Sigmoid colon (tissue), 7 donors: ENCODE data around the gene TTI1. TPM values are rescaled to one million over a fixed set of nuclear protein-coding genes. Genes with fewer than 3 reads are reported as not detected.

ENCODE experiments used
- DNase-seq: peaks from one replicate; pipeline ENCODE4 v3.0.0-alpha.2; 2019
- H3K27ac ChIP-seq, 4 donors: fragments of 200-600 bp; sonication (generic); one replicate each; pipeline ENCODE4 v1.5.1; 2016 to 2019; ENCODE audit warnings: mild to moderate bottlenecking in 1 of 4
- H3K27me3 ChIP-seq, 3 donors: fragments of 200-600 bp; sonication (generic); one replicate each; pipeline ENCODE4 v1.5.1; 2019; ENCODE audit warnings: mild to moderate bottlenecking in 1 of 3
- H3K36me3 ChIP-seq, 4 donors: fragments of 200-600 bp; sonication (generic); one replicate each; pipeline ENCODE4 v1.5.1; 2016 to 2019
- H3K4me1 ChIP-seq, 4 donors: fragments of 200-600 bp; sonication (generic); one replicate each; pipeline ENCODE4 v1.5.1; 2017 to 2019
- H3K4me3 ChIP-seq, 4 donors: fragments of 200-600 bp; sonication (generic); one replicate each; pipeline ENCODE4 v1.5.1; 2017 to 2019; ENCODE audit warnings: mild to moderate bottlenecking in 2 of 4, moderate library complexity in 1 of 4
- H3K9me3 ChIP-seq, 4 donors: fragments of 200-600 bp in 3 of 4; sonication (generic) in 3 of 4; one replicate each; pipeline versions ENCODE4 v1.5.1 to v1.6.1; 2013 to 2019
- EP300 ChIP-seq, 4 donors: sonication (generic); formaldehyde crosslinking; IDR thresholded peaks; one replicate each; pipeline ENCODE4 v1.6.1; 2017; ENCODE audit warnings: antibody characterized with exemption in 4 of 4
- POLR2A ChIP-seq, 2 donors: fragments of 450-650 bp; IDR thresholded peaks; one replicate each; pipeline ENCODE4 v1.6.1; 2016; ENCODE audit warnings: antibody characterized with exemption in 2 of 2, mild to moderate bottlenecking in 2 of 2, moderate library complexity in 2 of 2
- POLR2AphosphoS5 ChIP-seq, 4 donors: sonication (generic); formaldehyde crosslinking; IDR thresholded peaks; one replicate each; pipeline ENCODE4 v1.6.1; 2017; ENCODE audit warnings: antibody characterized with exemption in 4 of 4
- WGBS, 2 donors: extraction: QIAGEN DNeasy Blood & Tissue Kit; methylation state at CpG; one replicate each; pipeline ENCODE4 v1.1.7; 2013; 5-methylcytosine and 5-hydroxymethylcytosine counted together
- intact Hi-C: fragments of 100-400 bp; cut with DNase I; formaldehyde crosslinking; loops from one replicate; pipeline ENCODE4 v1.15.1; 2023
- polyA plus RNA-seq, 3 donors: library from polyadenylated mRNA; stranded (reverse); fragments of 200-250 nt; gene quantifications; one replicate each; pipeline ENCODE4 v1.2.3, GENCODE V29; 2013
- total RNA-seq, 4 donors: library from RNA; depleted of rRNA; stranded (reverse); fragments of >200 nt; gene quantifications; one replicate each; pipeline ENCODE4 v1.1.0, GENCODE V29; 2016
- TF ChIP-seq, protein P1 (sequence below), 4 experiments: fragments of 450-650 bp in 3 of 4; fragments of 200-600 bp in 1 of 4; IDR thresholded peaks; one replicate each; pipeline ENCODE4 v1.5.1; 2016 to 2019; ENCODE audit warnings: antibody characterized with exemption in 4 of 4, mild to moderate bottlenecking in 3 of 4, moderate library complexity in 2 of 4
- donor health status: healthy with polysubstance abuse.
- donor health status: Bipolar disorder and iron deficiency.
- donor health status: healthy.

The TTI1 gene
- total RNA-seq (10 to 100 TPM in 3 of 4 donors, 1 to 10 TPM in 1; 9.6 to 11.7 (median 11.0) TPM), polyA plus RNA-seq (10 to 100 TPM in 1 of 3 donors, 1 to 10 TPM in 2; 2.4 to 11.3 (median 4.4) TPM)

DNA sequence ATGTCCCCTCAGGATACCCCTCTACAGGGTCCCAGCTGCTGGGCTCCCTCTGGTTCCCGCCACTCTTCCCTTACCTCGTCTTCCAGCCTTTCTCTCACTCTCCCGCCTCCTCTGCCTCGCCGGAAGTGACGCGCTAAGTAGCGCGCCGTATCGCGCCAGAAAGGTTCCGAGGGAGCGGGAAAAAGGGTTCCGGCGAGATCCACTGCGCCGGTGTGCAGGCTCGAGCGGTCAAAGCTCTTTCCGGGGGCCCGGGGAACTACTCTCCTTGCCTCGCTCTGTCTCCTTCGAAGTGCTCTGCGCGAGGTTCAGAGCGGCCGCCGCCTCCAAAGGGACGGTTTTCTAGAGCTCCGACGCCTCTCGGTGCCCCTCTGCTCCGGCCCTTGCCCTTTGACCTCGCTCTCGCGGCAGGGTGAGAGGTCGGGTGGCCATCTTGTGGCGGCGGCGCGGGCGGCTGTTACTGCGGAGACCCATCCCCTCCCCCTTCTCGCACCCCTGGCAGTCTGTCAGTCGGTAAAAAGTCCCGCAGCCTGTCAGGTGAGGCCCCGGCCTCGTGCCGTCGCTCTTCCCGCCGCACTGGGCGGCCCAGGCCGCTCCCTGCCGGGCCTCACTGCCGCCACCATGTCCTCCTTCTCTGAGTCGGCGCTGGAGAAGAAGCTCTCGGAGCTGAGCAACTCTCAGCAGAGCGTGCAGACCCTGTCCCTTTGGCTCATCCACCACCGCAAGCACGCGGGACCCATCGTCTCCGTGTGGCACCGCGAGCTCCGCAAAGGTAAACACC lies at the start of gene TTI1, which contains the start of gene RPRD1B:
TSS of gene TTI1 (minus strand) at position 127 of the 778 bp plus-strand sequence. CDS start 19,640 bp downstream, outside the sequence.
TSS of gene RPRD1B (plus strand) at position 417 of the 778 bp plus-strand sequence. CDS start at position 619, 202 bp downstream.
- Histone ChIP-seq H3K27ac (peak within 1 kb of the TSS; percentile 93 to 96 (median 94)), H3K4me3 (peak within 1 kb of the TSS; percentile 78 to 90 (median 84)), H3K27me3 (no peaks in the 10 kb centered on the region), H3K36me3 (peaks cover 0 to 17% (median 0%) of the 10 kb centered on the region in 4 donors), H3K4me1 (peaks cover 0 to 48% (median 43%) of the 10 kb centered on the region in 4 donors), H3K9me3 (no peaks in the 10 kb centered on the region)
- DNase-seq, result peak; percentile 94
- WGBS, 2 donors, result 0 to 1% methylated on average over 69 of the region's 69 CpGs
- TF ChIP-seq EP300 (IDR thresholded peaks at IDR 0.05), result peak in 1 of 4 donors; percentile 27
- TF ChIP-seq, protein P1, sequence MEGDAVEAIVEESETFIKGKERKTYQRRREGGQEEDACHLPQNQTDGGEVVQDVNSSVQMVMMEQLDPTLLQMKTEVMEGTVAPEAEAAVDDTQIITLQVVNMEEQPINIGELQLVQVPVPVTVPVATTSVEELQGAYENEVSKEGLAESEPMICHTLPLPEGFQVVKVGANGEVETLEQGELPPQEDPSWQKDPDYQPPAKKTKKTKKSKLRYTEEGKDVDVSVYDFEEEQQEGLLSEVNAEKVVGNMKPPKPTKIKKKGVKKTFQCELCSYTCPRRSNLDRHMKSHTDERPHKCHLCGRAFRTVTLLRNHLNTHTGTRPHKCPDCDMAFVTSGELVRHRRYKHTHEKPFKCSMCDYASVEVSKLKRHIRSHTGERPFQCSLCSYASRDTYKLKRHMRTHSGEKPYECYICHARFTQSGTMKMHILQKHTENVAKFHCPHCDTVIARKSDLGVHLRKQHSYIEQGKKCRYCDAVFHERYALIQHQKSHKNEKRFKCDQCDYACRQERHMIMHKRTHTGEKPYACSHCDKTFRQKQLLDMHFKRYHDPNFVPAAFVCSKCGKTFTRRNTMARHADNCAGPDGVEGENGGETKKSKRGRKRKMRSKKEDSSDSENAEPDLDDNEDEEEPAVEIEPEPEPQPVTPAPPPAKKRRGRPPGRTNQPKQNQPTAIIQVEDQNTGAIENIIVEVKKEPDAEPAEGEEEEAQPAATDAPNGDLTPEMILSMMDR (IDR thresholded peaks at IDR 0.05), result no peak
- TF ChIP-seq POLR2AphosphoS5 (IDR thresholded peaks at IDR 0.05), result peak; percentile 54 to 79 (median 74)
- TF ChIP-seq POLR2A (IDR thresholded peaks at IDR 0.05), result peak in 1 of 2 donors; percentile 64
- intact Hi-C loops, result loop anchor here (5.0 kb wide), 1 partner anchor 341 kb away; the partner anchor contains the start of gene CTNNBL1

DNA sequence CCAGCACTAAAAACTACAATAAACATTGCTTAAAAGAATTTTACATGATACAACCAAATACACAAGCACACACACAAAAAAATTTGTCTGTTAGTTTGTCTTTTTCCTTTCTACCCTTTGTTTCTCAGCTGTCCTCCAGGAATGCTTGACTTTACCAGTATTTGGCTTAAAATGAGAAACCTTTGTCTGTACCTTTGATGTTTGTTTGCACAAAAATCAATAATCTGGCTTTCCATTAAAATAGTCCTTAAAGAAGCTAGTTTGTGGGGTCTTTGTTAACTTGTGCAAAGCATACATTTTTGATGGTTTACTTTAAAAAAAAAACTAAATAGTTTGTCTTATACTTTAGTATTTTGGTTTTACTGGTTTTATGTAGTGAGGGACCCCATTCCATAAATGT lies 49.6 kb upstream of the TTI1 start:
- peaks cover 0 to 62% (median 50%) of the 10 kb centered on the region in 4 donors for H3K4me1 ChIP-seq
- intact Hi-C loops, result no loop called here
- H3K9me3 ChIP-seq, result no peaks in the 10 kb centered on the region
- H3K36me3 ChIP-seq, result peaks cover 0 to 15% (median 0%) of the 10 kb centered on the region in 4 donors
- peak overlapping the region; percentile 76 to 87 (median 86) for H3K27ac ChIP-seq
- H3K4me3 ChIP-seq, result no peak overlapping the region
- TF ChIP-seq POLR2A (IDR thresholded peaks at IDR 0.05) (no peak), POLR2AphosphoS5 (IDR thresholded peaks at IDR 0.05) (no peak)
- DNase-seq, result no peak
- H3K27me3 ChIP-seq, result no peaks in the 10 kb centered on the region

DNA sequence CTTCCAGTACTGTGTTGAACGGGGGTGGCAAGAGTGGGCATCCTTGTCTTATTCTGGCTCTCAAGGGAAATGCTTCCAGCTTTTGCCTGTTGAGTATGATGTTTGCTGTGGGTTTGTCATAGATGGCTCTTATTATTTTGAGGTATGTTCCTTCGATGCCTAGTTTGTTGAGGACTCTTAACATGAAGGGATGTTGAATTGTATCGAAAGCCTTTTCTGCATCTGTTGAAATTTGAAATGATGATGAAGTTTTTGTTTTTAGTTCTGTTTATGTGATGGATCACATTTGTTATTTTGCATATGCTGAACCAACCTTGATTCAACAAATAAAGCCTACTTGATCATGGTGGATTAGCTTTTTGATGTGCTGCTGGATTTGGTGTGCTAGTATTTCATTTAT lies 48.3 kb upstream of the TTI1 start:
- TF ChIP-seq EP300 (IDR thresholded peaks at IDR 0.05), result no peak
- TF ChIP-seq, protein P1 (IDR thresholded peaks at IDR 0.05), result no peak
- TF ChIP-seq POLR2AphosphoS5 (IDR thresholded peaks at IDR 0.05), result no peak
- no peak for TF ChIP-seq POLR2A (IDR thresholded peaks at IDR 0.05)
- Histone ChIP-seq H3K4me1 (peaks cover 0 to 63% (median 47%) of the 10 kb centered on the region in 4 donors), H3K36me3 (peaks cover 0 to 16% (median 0%) of the 10 kb centered on the region in 4 donors), H3K27me3 (no peaks in the 10 kb centered on the region), H3K27ac (peak overlapping the region in 3 of 4 donors; percentile 85 to 87 (median 86)), H3K9me3 (no peaks in the 10 kb centered on the region), H3K4me3 (no peak overlapping the region)
- WGBS, 2 donors, result 64 to 87% methylated on average over 3 of the region's 3 CpGs
- intact Hi-C loops, result no loop called here
- no peak for DNase-seq

DNA sequence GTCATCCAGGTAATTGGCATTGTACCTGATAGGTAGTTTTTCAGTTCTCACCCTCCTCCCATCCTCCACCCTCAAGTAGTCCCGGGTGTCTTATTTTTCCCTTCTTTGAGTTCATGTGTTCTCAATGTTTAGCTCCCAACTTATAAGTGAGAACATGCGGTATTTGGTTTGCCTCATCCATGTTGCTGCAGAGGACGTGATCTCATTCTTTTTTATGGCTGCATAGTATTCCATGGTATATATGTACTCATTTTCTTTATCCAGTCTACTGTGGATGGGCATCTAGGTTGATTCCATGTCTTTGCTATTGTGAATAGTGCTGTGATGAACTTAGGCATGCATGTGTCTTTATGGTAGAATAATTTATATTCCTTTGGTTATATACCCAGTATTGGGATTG lies 46.1 kb upstream of the TTI1 start:
- Histone ChIP-seq H3K4me1 (peaks cover 0 to 62% (median 47%) of the 10 kb centered on the region in 4 donors), H3K27ac (peak overlapping the region in 2 of 4 donors; percentile 15 to 86), H3K4me3 (no peak overlapping the region), H3K27me3 (no peaks in the 10 kb centered on the region), H3K9me3 (no peaks in the 10 kb centered on the region), H3K36me3 (peaks cover 0 to 16% (median 0%) of the 10 kb centered on the region in 4 donors)
- 98 to 99% methylated on average over 3 of the region's 3 CpGs for WGBS, 2 donors
- DNase-seq, result no peak
- intact Hi-C loops, result no loop called here
- TF ChIP-seq POLR2AphosphoS5 (IDR thresholded peaks at IDR 0.05) (no peak), POLR2A (IDR thresholded peaks at IDR 0.05) (no peak), EP300 (IDR thresholded peaks at IDR 0.05) (no peak)
- TF ChIP-seq, protein P1 (IDR thresholded peaks at IDR 0.05), result no peak

DNA sequence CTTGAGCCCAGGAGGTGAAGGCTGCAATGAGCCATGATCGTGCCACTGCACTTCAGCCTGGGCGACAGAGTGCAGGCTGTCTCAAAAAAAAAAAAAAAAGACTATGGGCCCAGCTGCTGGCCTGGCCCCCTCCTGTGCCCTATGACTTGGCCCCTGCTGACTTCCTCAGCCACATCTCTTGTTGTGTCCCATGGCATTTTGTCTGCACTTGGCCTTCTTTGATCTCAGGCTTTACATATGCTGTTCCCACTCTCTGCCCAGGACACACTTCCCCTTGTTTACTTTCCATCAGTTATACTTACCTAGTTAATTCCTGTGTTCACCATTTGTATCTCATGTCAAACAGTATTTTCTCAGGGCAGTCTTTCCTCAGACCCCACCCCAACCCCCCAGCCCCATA lies 44.8 kb upstream of the TTI1 start:
- intact Hi-C loops, result no loop called here
- Histone ChIP-seq H3K27me3 (no peaks in the 10 kb centered on the region), H3K9me3 (no peaks in the 10 kb centered on the region), H3K27ac (peak overlapping the region; percentile 30 to 86 (median 80)), H3K36me3 (peaks cover 0 to 16% (median 0%) of the 10 kb centered on the region in 4 donors), H3K4me1 (peaks cover 0 to 60% (median 46%) of the 10 kb centered on the region in 4 donors), H3K4me3 (no peak overlapping the region)
- 97% methylated on average over 2 of the region's 2 CpGs for WGBS, 2 donors
- DNase-seq, result no peak
- TF ChIP-seq EP300 (IDR thresholded peaks at IDR 0.05) (no peak), POLR2A (IDR thresholded peaks at IDR 0.05) (no peak), POLR2AphosphoS5 (IDR thresholded peaks at IDR 0.05) (no peak)
- TF ChIP-seq, protein P1 (IDR thresholded peaks at IDR 0.05), result no peak
